ENCODE results near the gene CD2BP2. TPM values are rescaled to one million over a fixed set of nuclear protein-coding genes. Genes with fewer than 3 reads are reported as not detected.

CD2BP2 gene
- total RNA-seq, 4 donors from 2014 or later: 32.2 to 39.9 (median 35.3) TPM

DNA sequence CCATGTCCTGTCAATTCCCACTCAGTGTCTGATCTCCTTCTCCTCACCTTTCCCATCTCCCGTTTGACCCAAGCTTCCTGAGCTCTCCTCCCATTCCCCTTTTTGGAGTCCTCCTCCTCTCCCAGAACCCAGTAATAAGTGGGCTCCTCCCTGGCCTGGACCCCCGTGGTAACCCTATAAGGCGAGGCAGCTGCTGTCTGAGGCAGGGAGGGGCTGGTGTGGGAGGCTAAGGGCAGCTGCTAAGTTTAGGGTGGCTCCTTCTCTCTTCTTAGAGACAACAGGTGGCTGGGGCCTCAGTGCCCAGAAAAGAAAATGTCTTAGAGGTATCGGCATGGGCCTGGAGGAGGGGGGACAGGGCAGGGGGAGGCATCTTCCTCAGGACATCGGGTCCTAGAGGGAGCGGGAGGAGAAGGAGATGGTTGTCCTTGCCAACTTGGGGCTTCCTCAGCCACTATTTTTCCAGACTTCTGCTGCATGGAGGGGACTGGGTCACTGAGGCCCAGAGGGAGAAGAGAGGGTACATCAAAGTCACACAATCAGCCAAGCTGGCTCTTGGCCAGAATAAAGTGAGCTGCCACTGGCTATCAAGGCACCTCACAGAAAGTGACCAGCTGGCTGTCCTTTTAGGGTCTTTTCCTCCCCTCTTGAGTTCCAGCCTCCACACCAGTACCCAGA is 17.1 kb upstream of the CD2BP2 start:
- Histone ChIP-seq H3K27me3 (no peaks in the 10 kb centered on the region), H3K4me3 (no peak overlapping the region), H3K36me3 (no peaks in the 10 kb centered on the region), H3K4me1 (peaks cover 0 to 24% (median 10%) of the 10 kb centered on the region in 4 donors), H3K27ac (no peak overlapping the region), H3K9me3 (no peaks in the 10 kb centered on the region)
- TF ChIP-seq, protein P1, sequence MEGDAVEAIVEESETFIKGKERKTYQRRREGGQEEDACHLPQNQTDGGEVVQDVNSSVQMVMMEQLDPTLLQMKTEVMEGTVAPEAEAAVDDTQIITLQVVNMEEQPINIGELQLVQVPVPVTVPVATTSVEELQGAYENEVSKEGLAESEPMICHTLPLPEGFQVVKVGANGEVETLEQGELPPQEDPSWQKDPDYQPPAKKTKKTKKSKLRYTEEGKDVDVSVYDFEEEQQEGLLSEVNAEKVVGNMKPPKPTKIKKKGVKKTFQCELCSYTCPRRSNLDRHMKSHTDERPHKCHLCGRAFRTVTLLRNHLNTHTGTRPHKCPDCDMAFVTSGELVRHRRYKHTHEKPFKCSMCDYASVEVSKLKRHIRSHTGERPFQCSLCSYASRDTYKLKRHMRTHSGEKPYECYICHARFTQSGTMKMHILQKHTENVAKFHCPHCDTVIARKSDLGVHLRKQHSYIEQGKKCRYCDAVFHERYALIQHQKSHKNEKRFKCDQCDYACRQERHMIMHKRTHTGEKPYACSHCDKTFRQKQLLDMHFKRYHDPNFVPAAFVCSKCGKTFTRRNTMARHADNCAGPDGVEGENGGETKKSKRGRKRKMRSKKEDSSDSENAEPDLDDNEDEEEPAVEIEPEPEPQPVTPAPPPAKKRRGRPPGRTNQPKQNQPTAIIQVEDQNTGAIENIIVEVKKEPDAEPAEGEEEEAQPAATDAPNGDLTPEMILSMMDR (IDR thresholded peaks at IDR 0.05): no peak
- no peak for TF ChIP-seq POLR2A (IDR thresholded peaks at IDR 0.05)
- DNase-seq: peak in 1 of 3 donors; percentile 35

DNA sequence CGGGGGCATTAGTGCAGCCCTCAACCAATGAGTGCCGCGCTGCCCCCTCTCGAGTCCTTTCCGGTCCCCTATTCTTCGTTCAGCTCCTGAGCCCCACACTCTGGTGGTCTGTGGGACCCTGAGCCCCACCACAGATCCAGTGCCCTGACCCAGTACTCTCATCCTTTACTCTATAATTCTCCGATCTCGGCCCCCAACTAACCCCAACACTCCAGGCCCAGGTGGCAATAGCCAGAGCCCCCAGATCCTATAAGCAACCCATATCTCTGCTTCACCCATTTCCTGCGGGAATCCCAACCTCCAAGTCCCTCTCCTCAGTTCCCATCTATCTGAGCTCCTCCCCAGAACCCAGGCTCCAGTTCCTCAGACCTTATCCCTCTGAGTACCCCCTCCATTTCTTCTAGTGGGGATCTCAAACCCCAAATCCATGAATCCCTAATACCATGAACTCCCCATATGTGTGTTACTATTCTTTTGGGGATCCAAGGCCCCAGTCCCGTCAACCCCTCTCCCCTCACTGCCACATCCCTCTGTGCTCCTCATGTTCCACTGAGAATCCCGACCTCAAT is 16.2 kb upstream of the CD2BP2 start:
- H3K27me3 ChIP-seq: no peaks in the 10 kb centered on the region

GRCh38 chr16:30370456-30371247 is 15.5 kb upstream of the CD2BP2 start, which contains the start of gene TBC1D10B:
Gene TBC1D10B (minus strand): TSS chr16:30370494. CDS start chr16:30370183, 311 bp downstream.
- H3K9me3 ChIP-seq: no peaks in the 10 kb centered on the region
- peak; percentile 99 for DNase-seq
- H3K36me3 ChIP-seq: peaks cover 0 to 6% (median 0%) of the 10 kb centered on the region in 3 donors
- peaks cover 0 to 28% (median 8%) of the 10 kb centered on the region in 4 donors for H3K4me1 ChIP-seq
- peak within 1 kb of the TSS; percentile 73 to 99 (median 93) for H3K4me3 ChIP-seq
- TF ChIP-seq POLR2A (IDR thresholded peaks at IDR 0.05): peak in 1 of 2 donors; percentile 75
- TF ChIP-seq, protein P1 (IDR thresholded peaks at IDR 0.05): peak in 5 of 6 experiments; percentile 33 to 63 (median 51)
- peak within 1 kb of the TSS; percentile 76 to 96 (median 86) for H3K27ac ChIP-seq
- H3K27me3 ChIP-seq: no peaks in the 10 kb centered on the region

More for the DNA sequence above, 16.2 kb upstream of the CD2BP2 start:
- H3K4me1 ChIP-seq: peaks cover 0 to 28% (median 8%) of the 10 kb centered on the region in 4 donors
- DNase-seq: no peak
- peak overlapping the region; percentile 76 to 90 (median 86) for H3K27ac ChIP-seq
- TF ChIP-seq POLR2A (IDR thresholded peaks at IDR 0.05): peak; percentile 47 to 48
- TF ChIP-seq, protein P1 (IDR thresholded peaks at IDR 0.05): peak in 1 of 6 experiments; percentile 1
- no peaks in the 10 kb centered on the region for H3K9me3 ChIP-seq
- H3K36me3 ChIP-seq: peaks cover 0 to 2% (median 0%) of the 10 kb centered on the region in 3 donors
- peak overlapping the region; percentile 27 to 59 (median 49) for H3K4me3 ChIP-seq

GRCh38 chr16:30369938-30370455 is 14.9 kb upstream of the CD2BP2 start:
- DNase-seq: no peak
- Histone ChIP-seq H3K27ac (peak overlapping the region; percentile 73 to 96 (median 78)), H3K4me1 (peaks cover 0 to 28% (median 8%) of the 10 kb centered on the region in 4 donors), H3K36me3 (peaks cover 0 to 11% (median 0%) of the 10 kb centered on the region in 3 donors), H3K9me3 (no peaks in the 10 kb centered on the region), H3K4me3 (peak overlapping the region; percentile 73 to 99 (median 93)), H3K27me3 (no peaks in the 10 kb centered on the region)
- TF ChIP-seq, protein P1 (IDR thresholded peaks at IDR 0.05): peak in 3 of 6 experiments; percentile 9 to 12 (median 11)
- peak in 1 of 2 donors; percentile 77 for TF ChIP-seq POLR2A (IDR thresholded peaks at IDR 0.05)
